ENCODE data around the gene DPRX. TPM values are rescaled to one million over a fixed set of nuclear protein-coding genes. Genes with fewer than 3 reads are reported as not detected.

The DPRX gene
- not detected in 2 replicates for total RNA-seq
- long read RNA-seq = 0 reads

DNA sequence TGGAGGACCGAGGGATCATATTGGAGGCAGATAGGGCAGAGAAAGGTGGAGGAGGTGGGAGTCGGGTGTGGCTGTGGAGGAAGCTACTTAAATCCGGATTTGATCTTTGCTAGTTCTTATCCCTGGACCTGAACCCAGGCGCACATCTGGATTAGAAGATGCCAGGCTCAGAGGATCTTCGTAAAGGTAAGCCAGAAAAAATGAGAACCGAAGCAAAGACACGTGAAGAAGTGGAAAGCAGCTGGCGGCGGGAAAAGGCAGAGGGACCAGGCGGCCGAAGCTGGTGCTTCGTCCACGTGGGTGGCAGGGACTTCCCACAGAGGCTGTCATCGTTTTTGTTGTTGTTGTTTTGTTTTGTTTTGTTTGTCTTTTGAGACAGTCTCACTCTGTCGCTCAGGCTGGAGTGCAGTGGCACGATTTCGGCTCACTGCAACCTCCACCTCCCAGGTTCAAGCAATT, at the start of gene DPRX:
DPRX (plus strand) TSS at position 51 of the 459 bp plus-strand sequence; CDS start at position 159, 108 bp downstream.
- H3K27me3 Mint-ChIP-seq (ENCODE audit: unreplicated experiment) = no peaks in the 10 kb centered on the region
- no peaks in the 10 kb centered on the region for H3K36me3 Mint-ChIP-seq (ENCODE audit: unreplicated experiment)
- H3K27ac Mint-ChIP-seq (ENCODE audit: unreplicated experiment) = no peak within 1 kb of the TSS
- H3K9me3 Mint-ChIP-seq (ENCODE audit: unreplicated experiment) = peaks cover 21% of the 10 kb centered on the region
- H3K4me3 Mint-ChIP-seq (ENCODE audit: unreplicated experiment) = no peak within 1 kb of the TSS
- no peaks in the 10 kb centered on the region for H3K4me1 Mint-ChIP-seq (ENCODE audit: unreplicated experiment)
- TF ChIP-seq, protein P1, sequence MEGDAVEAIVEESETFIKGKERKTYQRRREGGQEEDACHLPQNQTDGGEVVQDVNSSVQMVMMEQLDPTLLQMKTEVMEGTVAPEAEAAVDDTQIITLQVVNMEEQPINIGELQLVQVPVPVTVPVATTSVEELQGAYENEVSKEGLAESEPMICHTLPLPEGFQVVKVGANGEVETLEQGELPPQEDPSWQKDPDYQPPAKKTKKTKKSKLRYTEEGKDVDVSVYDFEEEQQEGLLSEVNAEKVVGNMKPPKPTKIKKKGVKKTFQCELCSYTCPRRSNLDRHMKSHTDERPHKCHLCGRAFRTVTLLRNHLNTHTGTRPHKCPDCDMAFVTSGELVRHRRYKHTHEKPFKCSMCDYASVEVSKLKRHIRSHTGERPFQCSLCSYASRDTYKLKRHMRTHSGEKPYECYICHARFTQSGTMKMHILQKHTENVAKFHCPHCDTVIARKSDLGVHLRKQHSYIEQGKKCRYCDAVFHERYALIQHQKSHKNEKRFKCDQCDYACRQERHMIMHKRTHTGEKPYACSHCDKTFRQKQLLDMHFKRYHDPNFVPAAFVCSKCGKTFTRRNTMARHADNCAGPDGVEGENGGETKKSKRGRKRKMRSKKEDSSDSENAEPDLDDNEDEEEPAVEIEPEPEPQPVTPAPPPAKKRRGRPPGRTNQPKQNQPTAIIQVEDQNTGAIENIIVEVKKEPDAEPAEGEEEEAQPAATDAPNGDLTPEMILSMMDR (IDR thresholded peaks at IDR 0.05) = no peak
- no peak for DNase-seq (ENCODE audit: extremely low spot score, unreplicated experiment)

GRCh38 chr19:53583181-53583580, 48.6 kb upstream of the DPRX start:
- TF ChIP-seq, protein P1 (IDR thresholded peaks at IDR 0.05) = no peak
- H3K27ac Mint-ChIP-seq (ENCODE audit: unreplicated experiment) = no peak overlapping the region
- no peak overlapping the region for H3K4me3 Mint-ChIP-seq (ENCODE audit: unreplicated experiment)
- H3K27me3 Mint-ChIP-seq (ENCODE audit: unreplicated experiment) = no peaks in the 10 kb centered on the region
- DNase-seq (ENCODE audit: extremely low spot score, unreplicated experiment) = no peak
- H3K36me3 Mint-ChIP-seq (ENCODE audit: unreplicated experiment) = peaks cover 14% of the 10 kb centered on the region
- peaks cover 18% of the 10 kb centered on the region for H3K9me3 Mint-ChIP-seq (ENCODE audit: unreplicated experiment)
- H3K4me1 Mint-ChIP-seq (ENCODE audit: unreplicated experiment) = no peaks in the 10 kb centered on the region

DNA sequence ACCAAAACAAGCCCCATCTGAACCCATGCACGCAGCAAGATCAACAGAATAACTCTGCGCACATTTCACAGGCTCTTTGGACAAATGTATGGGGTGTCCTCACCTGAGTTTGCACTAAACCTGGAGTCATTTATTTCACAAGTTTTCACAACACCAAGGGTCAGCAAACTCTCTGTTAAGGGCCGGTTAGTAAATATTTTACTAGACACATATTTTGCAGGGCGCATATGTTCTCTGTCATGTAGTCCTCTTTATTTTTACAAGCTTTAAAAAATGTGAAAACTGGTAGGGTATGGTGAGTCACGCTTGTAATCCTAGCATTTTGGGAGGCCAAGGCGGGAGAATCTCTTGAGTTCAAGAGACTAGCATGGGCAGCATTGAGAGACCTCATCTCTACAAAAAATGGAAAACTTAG, 45.5 kb upstream of the DPRX start:
- H3K36me3 Mint-ChIP-seq (ENCODE audit: unreplicated experiment) = no peaks in the 10 kb centered on the region
- TF ChIP-seq, protein P1 (IDR thresholded peaks at IDR 0.05) = no peak
- no peak for DNase-seq (ENCODE audit: extremely low spot score, unreplicated experiment)
- H3K4me1 Mint-ChIP-seq (ENCODE audit: unreplicated experiment) = no peaks in the 10 kb centered on the region
- no peak overlapping the region for H3K4me3 Mint-ChIP-seq (ENCODE audit: unreplicated experiment)
- H3K27ac Mint-ChIP-seq (ENCODE audit: unreplicated experiment) = no peak overlapping the region
- no peaks in the 10 kb centered on the region for H3K27me3 Mint-ChIP-seq (ENCODE audit: unreplicated experiment)
- H3K9me3 Mint-ChIP-seq (ENCODE audit: unreplicated experiment) = peaks cover 7% of the 10 kb centered on the region

- no peak overlapping the region for H3K27ac Mint-ChIP-seq (ENCODE audit: unreplicated experiment)
- no peak for DNase-seq (ENCODE audit: extremely low spot score, unreplicated experiment)
- H3K4me3 Mint-ChIP-seq (ENCODE audit: unreplicated experiment) = no peak overlapping the region
- no peaks in the 10 kb centered on the region for H3K4me1 Mint-ChIP-seq (ENCODE audit: unreplicated experiment)
- no peaks in the 10 kb centered on the region for H3K27me3 Mint-ChIP-seq (ENCODE audit: unreplicated experiment)
- H3K36me3 Mint-ChIP-seq (ENCODE audit: unreplicated experiment) = no peaks in the 10 kb centered on the region
- TF ChIP-seq, protein P1 (IDR thresholded peaks at IDR 0.05) = no peak
- peaks cover 12% of the 10 kb centered on the region for H3K9me3 Mint-ChIP-seq (ENCODE audit: unreplicated experiment)
These were observed 36.8 kb upstream of the DPRX start for GRCh38 chr19:53594811-53595509.

- Mint-ChIP-seq H3K9me3 (ENCODE audit: unreplicated experiment) (peaks cover 12% of the 10 kb centered on the region), H3K4me3 (ENCODE audit: unreplicated experiment) (no peak overlapping the region), H3K4me1 (ENCODE audit: unreplicated experiment) (no peaks in the 10 kb centered on the region), H3K27ac (ENCODE audit: unreplicated experiment) (no peak overlapping the region), H3K27me3 (ENCODE audit: unreplicated experiment) (no peaks in the 10 kb centered on the region), H3K36me3 (ENCODE audit: unreplicated experiment) (no peaks in the 10 kb centered on the region)
- TF ChIP-seq, protein P1 (IDR thresholded peaks at IDR 0.05) = no peak
- DNase-seq (ENCODE audit: extremely low spot score, unreplicated experiment) = no peak
These were observed 36.3 kb upstream of the DPRX start for GRCh38 chr19:53595510-53595867.
